IMR-90 (cell line): Measurements from ENCODE around the gene RMDN2. TPM values are rescaled to one million over a fixed set of nuclear protein-coding genes. Genes with fewer than 3 reads are reported as not detected.

ENCODE experiments used
- ATAC-seq: fragments of 200-7000 bp; cut with Tn5 transposase; 2 replicates; pipeline ENCODE4 v1.9.1; 2020; ENCODE audit warnings: low read depth, mild to moderate bottlenecking, moderate library complexity
- BruUV-seq: library from RNA; stranded (reverse); fragments of 400-500 nt; replicated peaks from 2 replicates; lab custom pipeline; 2021; lab: Mats Ljungman, UMichigan
- CTCF ChIA-PET: fragments of 300-600 bp; formaldehyde crosslinking; extraction: SDS; loops from one replicate; lab custom pipeline; 2021; ENCODE audit warnings: antibody characterized with exemption; lab: Yijun Ruan, JAX
- POLR2A ChIA-PET: fragments of 300-600 bp; sonication (Branson Sonifier 250); formaldehyde crosslinking; loops from one replicate; lab custom pipeline; 2022; ENCODE audit warnings: antibody characterized with exemption; ENCODE audit not compliant: unreplicated experiment; lab: Charles Lee
- DNase-seq: peaks from one replicate; pipeline ENCODE4 v3.0.0; 2013
- H2AFZ ChIP-seq: replicated peaks from 2 replicates; pipeline ENCODE3; 2013; ENCODE audit warnings: low read length, mild to moderate bottlenecking; ENCODE audit not compliant: poor library complexity
- H2AK5ac ChIP-seq: 2 replicates; pipeline ENCODE4 v1.6.1; 2013; ENCODE audit warnings: low read depth, low read length, inconsistent platforms
- H2AK9ac ChIP-seq: replicated peaks from 2 replicates; pipeline ENCODE3; 2013; ENCODE audit warnings: mild to moderate bottlenecking, low read depth, low read length, moderate library complexity; ENCODE audit not compliant: poor library complexity
- H2BK120ac ChIP-seq: 2 replicates; pipeline ENCODE4 v1.6.1; 2013; ENCODE audit warnings: low read depth, low read length, inconsistent platforms
- H2BK15ac ChIP-seq: 3 replicates; pipeline ENCODE4 v1.6.1; 2013; ENCODE audit warnings: low read depth, low read length, inconsistent platforms
- H2BK20ac ChIP-seq: 2 replicates; pipeline ENCODE4 v1.6.1; 2013; ENCODE audit warnings: low read depth, mild to moderate bottlenecking, inconsistent platforms, low read length, moderate library complexity
- H2BK5ac ChIP-seq: 2 replicates; pipeline ENCODE4 v1.6.1; 2013; ENCODE audit warnings: mild to moderate bottlenecking, low read depth, low read length, inconsistent platforms; ENCODE audit not compliant: poor library complexity, severe bottlenecking
- H3K14ac ChIP-seq: replicated peaks from 2 replicates; pipeline ENCODE4 v1.6.1; 2013; ENCODE audit warnings: low read depth, low read length, inconsistent platforms
- H3K18ac ChIP-seq: 2 replicates; pipeline ENCODE4 v1.6.1; 2013; ENCODE audit warnings: low read depth, low read length, control low read depth
- H3K23ac ChIP-seq: 2 replicates; pipeline ENCODE4 v1.6.1; 2013; ENCODE audit warnings: low read depth, low read length, inconsistent platforms
- H3K27ac ChIP-seq: 2 replicates; pipeline ENCODE4 v1.5.1; 2013; ENCODE audit warnings: mild to moderate bottlenecking, control low read depth, low read length; ENCODE audit not compliant: insufficient read depth
- H3K27me3 ChIP-seq: 2 replicates; pipeline ENCODE4 v1.6.1; 2013; ENCODE audit warnings: low read length; ENCODE audit not compliant: control insufficient read depth, insufficient read depth
- H3K36me3 ChIP-seq: 2 replicates; pipeline ENCODE4 v1.6.1; 2013; ENCODE audit warnings: low read length, mixed read lengths; ENCODE audit not compliant: control insufficient read depth, insufficient read depth
- H3K4ac ChIP-seq: 2 replicates; pipeline ENCODE4 v1.6.1; 2013; ENCODE audit warnings: low read depth, low read length, inconsistent platforms
- H3K4me1 ChIP-seq: 2 replicates; pipeline ENCODE4 v1.6.1; 2013; ENCODE audit warnings: low read length, mixed read lengths; ENCODE audit not compliant: control insufficient read depth, insufficient read depth
- H3K4me2 ChIP-seq: 2 replicates; pipeline ENCODE4 v1.6.1; 2013; ENCODE audit warnings: low read depth, mild to moderate bottlenecking, control low read depth, low read length, moderate library complexity
- H3K4me3 ChIP-seq: 2 replicates; pipeline ENCODE4 v1.5.1; 2013; ENCODE audit warnings: low read depth, mild to moderate bottlenecking, control low read depth, low read length, moderate library complexity; ENCODE audit not compliant: insufficient read depth
- H3K56ac ChIP-seq: 2 replicates; pipeline ENCODE4 v1.6.1; 2013; ENCODE audit warnings: low read length, inconsistent platforms; ENCODE audit not compliant: insufficient read depth; ENCODE audit errors: extremely low read depth
- H3K79me1 ChIP-seq, 2 experiments: 2 replicates each; pipeline ENCODE4 v1.6.1; 2013; ENCODE audit warnings: low read length in 2 of 2, inconsistent platforms in 1 of 2, low read depth in 1 of 2
- H3K9ac ChIP-seq: 2 replicates; pipeline ENCODE4 v1.6.1; 2013; ENCODE audit warnings: low read depth, low read length, control low read depth
- H3K9me1 ChIP-seq: 2 replicates; pipeline ENCODE4 v1.6.1; 2013; ENCODE audit warnings: low read length, inconsistent platforms; ENCODE audit not compliant: insufficient read depth
- H3K9me3 ChIP-seq: 2 replicates; pipeline ENCODE4 v1.6.1; 2013; ENCODE audit warnings: low read length; ENCODE audit not compliant: control insufficient read depth, insufficient read depth
- H4K20me1 ChIP-seq: 2 replicates; pipeline ENCODE4 v1.6.1; 2013; ENCODE audit warnings: low read length, inconsistent platforms; ENCODE audit not compliant: insufficient read depth
- H4K5ac ChIP-seq: 2 replicates; pipeline ENCODE4 v1.6.1; 2013; ENCODE audit warnings: mild to moderate bottlenecking, low read depth, low read length, control low read depth
- H4K8ac ChIP-seq, 2 experiments: 2 replicates each; pipeline ENCODE4 v1.6.1; 2013; ENCODE audit warnings: low read depth in 2 of 2, low read length in 2 of 2, control low read depth in 1 of 2, inconsistent platforms in 1 of 2
- H4K91ac ChIP-seq: 2 replicates; pipeline ENCODE4 v1.6.1; 2013; ENCODE audit warnings: low read depth, low read length, inconsistent platforms; ENCODE audit not compliant: insufficient read depth
- BHLHE40 ChIP-seq: fragments of 150-350 bp; IDR thresholded peaks from 2 replicates; pipeline ENCODE4 v1.6.1; 2016; ENCODE audit warnings: mild to moderate bottlenecking, low read depth, low read length
- CEBPB ChIP-seq: IDR thresholded peaks from 2 replicates; pipeline ENCODE4 v1.6.1; 2012; ENCODE audit warnings: low read depth, low read length, improper control_type of control experiment
- CHD1 ChIP-seq: IDR thresholded peaks from 2 replicates; pipeline ENCODE4 v1.6.1; 2012; ENCODE audit warnings: low read depth, low read length, improper control_type of control experiment
- FOS ChIP-seq: fragments of 150-350 bp; IDR thresholded peaks from 2 replicates; pipeline ENCODE4 v1.6.1; 2016; ENCODE audit warnings: low read depth, low read length
- MAFK ChIP-seq: IDR thresholded peaks from 2 replicates; pipeline ENCODE4 v1.6.1; 2012; ENCODE audit warnings: low read depth, low read length, improper control_type of control experiment
- MAZ ChIP-seq: IDR thresholded peaks from 2 replicates; pipeline ENCODE4 v1.6.1; 2012; ENCODE audit warnings: low read depth, mild to moderate bottlenecking, low read length, improper control_type of control experiment, moderate library complexity, borderline replicate concordance
- MXI1 ChIP-seq: IDR thresholded peaks from 2 replicates; pipeline ENCODE4 v1.6.1; 2012; ENCODE audit warnings: low read depth, mild to moderate bottlenecking, low read length, moderate library complexity, borderline replicate concordance
- NFE2L2 ChIP-seq: fragments of 150-350 bp; IDR thresholded peaks from 2 replicates; pipeline ENCODE4 v1.6.1; 2016; ENCODE audit warnings: low read depth, mild to moderate bottlenecking, low read length
- RAD21 ChIP-seq: IDR thresholded peaks from 2 replicates; pipeline ENCODE4 v1.6.1; 2012; ENCODE audit warnings: low read length, improper control_type of control experiment
- RCOR1 ChIP-seq: IDR thresholded peaks from 2 replicates; pipeline ENCODE4 v1.6.1; 2012; ENCODE audit warnings: mild to moderate bottlenecking, low read length, improper control_type of control experiment; ENCODE audit not compliant: insufficient replicate concordance
- RFX5 ChIP-seq: IDR thresholded peaks from 2 replicates; pipeline ENCODE4 v1.8.0; 2012; ENCODE audit warnings: low read depth, mild to moderate bottlenecking, low read length, moderate library complexity
- USF2 ChIP-seq: fragments of 150-350 bp; IDR thresholded peaks from 2 replicates; pipeline ENCODE4 v1.6.1; 2017; ENCODE audit warnings: mild to moderate bottlenecking, antibody characterized with exemption, low read length, low read depth
- dilution Hi-C: fragments of 300-500 bp; cut with HindIII; formaldehyde crosslinking; loops from one replicate; pipeline ENCODE4 v1.14.3; 2018; ENCODE audit warnings: low sequenced_read_pairs; ENCODE audit not compliant: unreplicated experiment
- in situ Hi-C: fragments of 300-500 bp; cut with MboI; formaldehyde crosslinking; loops from 3 replicates; pipeline ENCODE4 v1.14.3; 2019; ENCODE audit warnings: low sequenced_read_pairs, inconsistent platforms, mixed read lengths
- intact Hi-C: fragments of 100-400 bp; cut with micrococcal nuclease; formaldehyde crosslinking; loops from 2 replicates; pipeline ENCODE4 v1.10.0; 2022
- polyA plus RNA-seq, 3 experiments: library from polyadenylated mRNA; depleted of rRNA; stranded (reverse); fragments of >200 nt; gene quantifications; 2 replicates each; pipeline ENCODE4 v1.2.3, GENCODE V29; 2012; ENCODE audit warnings: low replicate concordance in 1 of 3
- total RNA-seq: library from RNA; depleted of rRNA; stranded (reverse); fragments of >200 nt; gene quantifications from 2 replicates; pipeline ENCODE4 v1.2.3, GENCODE V29; 2012
- TF ChIP-seq, protein P1 (sequence below): conservative IDR thresholded peaks from 2 replicates; pipeline ENCODE4 v1.5.1; 2012; ENCODE audit warnings: mild to moderate bottlenecking, low read depth, low read length, improper control_type of control experiment
- TF ChIP-seq, protein P2 (sequence below): fragments of 150-350 bp; IDR thresholded peaks from 2 replicates; pipeline ENCODE4 v1.6.1; 2016; ENCODE audit warnings: low read depth, mild to moderate bottlenecking, low read length, moderate library complexity, borderline replicate concordance

RMDN2 gene
- total and polyA plus RNA-seq, 2 of the 4 experiments (the other 2 are of a cell fraction) = 2.3 to 3.0 TPM

GRCh38 chr2:37918742-37919186 is 6.3 kb upstream of the RMDN2 start:
- Histone ChIP-seq H4K91ac (no peak overlapping the region), H3K27ac (no peak overlapping the region), H3K56ac (no peak overlapping the region), H2AFZ (no peak overlapping the region), H3K9me3 (no peaks in the 10 kb centered on the region), H3K4me3 (no peak overlapping the region), H3K27me3 (no peaks in the 10 kb centered on the region), H3K9ac (no peak overlapping the region), H3K36me3 (no peaks in the 10 kb centered on the region), H3K9me1 (peaks cover 3% of the 10 kb centered on the region; the same call in 1 of the 2 replicates), H2BK5ac (no peak overlapping the region), H4K8ac (peak overlapping the region in 1 of 2 experiments; percentile 10; a peak in 2 of 4 replicates), H2BK20ac (peak overlapping the region; percentile 73; the same call in 1 of the 2 replicates), H3K18ac (no peak overlapping the region; the same call in 1 of the 2 replicates), H3K4me1 (peaks cover 7% of the 10 kb centered on the region), H4K20me1 (no peaks in the 10 kb centered on the region), H4K5ac (no peak overlapping the region), H2AK5ac (no peak overlapping the region), H2AK9ac (no peak overlapping the region), H3K79me1 (0 out of 4 replicates have a peak, but pooled peaks cover 0 to 5% of the 10 kb centered on the region in 2 experiments), H2BK120ac (peak overlapping the region; percentile 69; the same call in 1 of the 2 replicates), H3K14ac (no peak overlapping the region), H2BK15ac (no peak overlapping the region), H3K23ac (no peak overlapping the region), H3K4ac (no peak overlapping the region), H3K4me2 (no peak overlapping the region)
- ChIA-PET POLR2A (no interaction called here), CTCF (no interaction called here)
- BruUV-seq = no TSS peak
- in situ Hi-C loops = no loop called here
- dilution Hi-C loops = no loop called here
- TF ChIP-seq RAD21 = no peak
- no peak for TF ChIP-seq CHD1
- TF ChIP-seq, protein P1, sequence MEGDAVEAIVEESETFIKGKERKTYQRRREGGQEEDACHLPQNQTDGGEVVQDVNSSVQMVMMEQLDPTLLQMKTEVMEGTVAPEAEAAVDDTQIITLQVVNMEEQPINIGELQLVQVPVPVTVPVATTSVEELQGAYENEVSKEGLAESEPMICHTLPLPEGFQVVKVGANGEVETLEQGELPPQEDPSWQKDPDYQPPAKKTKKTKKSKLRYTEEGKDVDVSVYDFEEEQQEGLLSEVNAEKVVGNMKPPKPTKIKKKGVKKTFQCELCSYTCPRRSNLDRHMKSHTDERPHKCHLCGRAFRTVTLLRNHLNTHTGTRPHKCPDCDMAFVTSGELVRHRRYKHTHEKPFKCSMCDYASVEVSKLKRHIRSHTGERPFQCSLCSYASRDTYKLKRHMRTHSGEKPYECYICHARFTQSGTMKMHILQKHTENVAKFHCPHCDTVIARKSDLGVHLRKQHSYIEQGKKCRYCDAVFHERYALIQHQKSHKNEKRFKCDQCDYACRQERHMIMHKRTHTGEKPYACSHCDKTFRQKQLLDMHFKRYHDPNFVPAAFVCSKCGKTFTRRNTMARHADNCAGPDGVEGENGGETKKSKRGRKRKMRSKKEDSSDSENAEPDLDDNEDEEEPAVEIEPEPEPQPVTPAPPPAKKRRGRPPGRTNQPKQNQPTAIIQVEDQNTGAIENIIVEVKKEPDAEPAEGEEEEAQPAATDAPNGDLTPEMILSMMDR = no peak
- TF ChIP-seq NFE2L2 = no peak
- TF ChIP-seq MAFK = no peak
- TF ChIP-seq CEBPB = no peak
- no peak for TF ChIP-seq USF2
- TF ChIP-seq MAZ = no peak
- TF ChIP-seq FOS = no peak
- TF ChIP-seq BHLHE40 = no peak
- TF ChIP-seq RCOR1 = no peak
- TF ChIP-seq MXI1 = no peak
- TF ChIP-seq, protein P2, sequence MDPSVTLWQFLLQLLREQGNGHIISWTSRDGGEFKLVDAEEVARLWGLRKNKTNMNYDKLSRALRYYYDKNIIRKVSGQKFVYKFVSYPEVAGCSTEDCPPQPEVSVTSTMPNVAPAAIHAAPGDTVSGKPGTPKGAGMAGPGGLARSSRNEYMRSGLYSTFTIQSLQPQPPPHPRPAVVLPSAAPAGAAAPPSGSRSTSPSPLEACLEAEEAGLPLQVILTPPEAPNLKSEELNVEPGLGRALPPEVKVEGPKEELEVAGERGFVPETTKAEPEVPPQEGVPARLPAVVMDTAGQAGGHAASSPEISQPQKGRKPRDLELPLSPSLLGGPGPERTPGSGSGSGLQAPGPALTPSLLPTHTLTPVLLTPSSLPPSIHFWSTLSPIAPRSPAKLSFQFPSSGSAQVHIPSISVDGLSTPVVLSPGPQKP = no peak
- no peak for TF ChIP-seq RFX5
- DNase-seq = no peak
- intact Hi-C loops = no loop called here
- ATAC-seq = no peak
